A549 (cell line): Measurements from ENCODE around the gene DEFB116. TPM values are rescaled to one million over a fixed set of nuclear protein-coding genes. Genes with fewer than 3 reads are reported as not detected.

ENCODE experiments used
- ATAC-seq, 2 experiments: fragments of 200-7000 bp in 1 of 2; fragments of >200 bp in 1 of 2; cut with Nextera tagmentation in 1 of 2; cut with Tn5 transposase in 1 of 2; 3 replicates each; pipeline versions ENCODE4 v1.8.0 to v1.9.1; 2018 to 2020; ENCODE audit warnings: mild to moderate bottlenecking in 1 of 2, moderate library complexity in 1 of 2
- CTCF ChIA-PET: fragments of 300-600 bp; sonication (Branson Sonifier 250); formaldehyde crosslinking; extraction: SDS; loops from one replicate; lab custom pipeline; 2021; ENCODE audit warnings: antibody characterized with exemption, inconsistent platforms; lab: Yijun Ruan, JAX
- POLR2A ChIA-PET: fragments of 350-600 bp; formaldehyde crosslinking; extraction: SDS; loops from one replicate; lab custom pipeline; 2021; ENCODE audit warnings: antibody characterized with exemption, inconsistent platforms; lab: Yijun Ruan, JAX
- DNase-seq, 2 experiments: peaks; one replicate each; pipeline versions ENCODE4 v3.0.0 to v3.0.0-alpha.2; 2011 to 2016; ENCODE audit warnings: low read depth in 1 of 2, low spot score in 1 of 2
- FAIRE-seq: peaks from 2 replicates; lab custom pipeline; 2011; peaks lifted over from hg19 to GRCh38; lab: Jason Lieb, UNC
- H3K27ac ChIP-seq, 2 experiments: fragments of >200 bp; sonication (Bioruptor Twin); formaldehyde crosslinking; 3 replicates each; pipeline ENCODE4 v1.5.1; 2016 to 2017
- H3K4me1 ChIP-seq: fragments of >200 bp; sonication (Bioruptor Twin); formaldehyde crosslinking; 3 replicates; pipeline ENCODE4 v1.6.1; 2016
- H3K4me2 ChIP-seq: fragments of >200 bp; sonication (Bioruptor Twin); formaldehyde crosslinking; 3 replicates; pipeline ENCODE4 v1.6.1; 2016
- H3K4me3 ChIP-seq: fragments of >200 bp; sonication (Bioruptor Twin); formaldehyde crosslinking; 3 replicates; pipeline ENCODE4 v1.5.1; 2016
- H3K9me3 ChIP-seq: fragments of >200 bp; sonication (Bioruptor Twin); formaldehyde crosslinking; 3 replicates; pipeline ENCODE4 v1.6.1; 2016
- ATOH8 ChIP-seq: fragments of 250-450 bp; sonication (Bioruptor Pico); IDR thresholded peaks from 2 replicates; pipeline ENCODE4 v1.5.0; 2020; ENCODE audit warnings: low read depth, mild to moderate bottlenecking, moderate library complexity
- HMGXB4 ChIP-seq: fragments of 250-450 bp; sonication (Bioruptor Pico); IDR thresholded peaks from 2 replicates; pipeline ENCODE4 v1.5.0; 2021; ENCODE audit warnings: mild to moderate bottlenecking, moderate library complexity, borderline replicate concordance
- KDM5A ChIP-seq: fragments of 200-600 bp; sonication (generic); IDR thresholded peaks from 2 replicates; pipeline ENCODE4 v1.6.1; 2016; ENCODE audit warnings: antibody characterized with exemption, mild to moderate bottlenecking
- MYC ChIP-seq: IDR thresholded peaks from 2 replicates; pipeline ENCODE4 v1.6.1; 2012; ENCODE audit warnings: mild to moderate bottlenecking, inconsistent platforms, low read length, improper control_type of control experiment, borderline replicate concordance
- RAD21 ChIP-seq, 2 experiments: fragments of >200 bp in 1 of 2; sonication (Bioruptor Twin) in 1 of 2; formaldehyde crosslinking in 1 of 2; IDR thresholded peaks in 1 of 2; conservative IDR thresholded peaks in 1 of 2; 2 replicates in 1 of 2; 3 replicates in 1 of 2; pipeline ENCODE4 v1.6.1; 2012 to 2018; ENCODE audit warnings: inconsistent platforms in 1 of 2
- ZNF302 ChIP-seq: fragments of 250-450 bp; sonication (Bioruptor Pico); IDR thresholded peaks from 2 replicates; pipeline ENCODE4 v1.9.0; 2021; ENCODE audit warnings: inconsistent platforms, mild to moderate bottlenecking, moderate library complexity
- WGBS: methylation state at CpG from one replicate; pipeline ENCODE4 v1.1.6; 2017; ENCODE audit errors: missing lambda C conversion rate; 5-methylcytosine and 5-hydroxymethylcytosine counted together
- polyA plus RNA-seq, 4 experiments: library from polyadenylated mRNA; depleted of rRNA in 3 of 4; stranded (reverse); fragments of >200 nt; fragmentation: RNase III in 1 of 4; extraction: RNeasy Plus Mini Kit Qiagen cat#74134 plus additional on column Dnase treatment in 1 of 4; gene quantifications; 2 replicates in 3 of 4; 3 replicates in 1 of 4; pipeline ENCODE4 v1.2.3, GENCODE V29; 2011 to 2017
- small RNA-seq, 6 experiments: library from RNA; depleted of rRNA; stranded (forward); fragments of <200 nt; gene quantifications; one replicate each; pipeline ENCODE3, GENCODE V24; 2012

The DEFB116 gene
- polyA plus RNA-seq, 2 of the 4 experiments (the other 2 are of a cell fraction): not detected

GRCh38 chr20:31256959-31257358 lies 51.4 kb downstream of the DEFB116 start:
- Histone ChIP-seq H3K4me1 (no peaks in the 10 kb centered on the region), H3K27ac (no peak overlapping the region), H3K4me3 (no peak overlapping the region), H3K9me3 (no peaks in the 10 kb centered on the region), H3K4me2 (no peak overlapping the region)
- no peak for TF ChIP-seq HMGXB4 (CRISPR knock-in tag)
- TF ChIP-seq ZNF302: no peak
- TF ChIP-seq MYC: no peak
- no peak for TF ChIP-seq RAD21 (conservative IDR thresholded peaks at IDR 0.05 in 1 of 2, IDR thresholded peaks at IDR 0.05 in 1 of 2)
- TF ChIP-seq ATOH8 (CRISPR knock-in tag): no peak
- no peak for TF ChIP-seq KDM5A
- POLR2A ChIA-PET: no interaction called here
- CTCF ChIA-PET: interaction anchor here (1.0 kb wide), 1 partner anchor 11 kb away, joined by 4 read pairs; no protein-coding TSS in a partner anchor
- 3% methylated on average over 3 of the region's 3 CpGs for WGBS
- FAIRE-seq (no peak), ATAC-seq (no peak), DNase-seq (no peak)

Small RNA genes lying within 50 kb of the gene (small RNA-seq; reads per million reads assigned to genes)
- 0 reads per million in 6 experiments for gene RNA5SP480

Other genes with a start within 250 kb of the DEFB116 start
- not detected in 2 replicates for gene DEFB115, start 50.9 kb downstream of the DEFB116 start, polyA plus RNA-seq (2011; rRNA removed)
- gene DEFB115, start 50.9 kb downstream of the DEFB116 start, polyA plus RNA-seq (2017; fragmentation: RNase III; extraction: RNeasy Plus Mini Kit Qiagen cat#74134 plus additional on column Dnase treatment): not detected in 3 replicates
- not detected in 2 replicates for gene DEFB118, start 60.0 kb upstream of the DEFB116 start, polyA plus RNA-seq (2011; rRNA removed)
- not detected in 3 replicates for gene DEFB118, start 60.0 kb upstream of the DEFB116 start, polyA plus RNA-seq (2017; fragmentation: RNase III; extraction: RNeasy Plus Mini Kit Qiagen cat#74134 plus additional on column Dnase treatment)
- not detected in 2 replicates for gene DEFB119, start 82.0 kb upstream of the DEFB116 start, polyA plus RNA-seq (2011; rRNA removed)
- gene DEFB119, start 82.0 kb upstream of the DEFB116 start, polyA plus RNA-seq (2017; fragmentation: RNase III; extraction: RNeasy Plus Mini Kit Qiagen cat#74134 plus additional on column Dnase treatment): not detected in 3 replicates
- not detected in 2 replicates for gene DEFB121, start 97.6 kb upstream of the DEFB116 start, polyA plus RNA-seq (2011; rRNA removed)
- not detected in 3 replicates for gene DEFB121, start 97.6 kb upstream of the DEFB116 start, polyA plus RNA-seq (2017; fragmentation: RNase III; extraction: RNeasy Plus Mini Kit Qiagen cat#74134 plus additional on column Dnase treatment)
- not detected in 2 replicates for gene DEFB123, start 132.0 kb upstream of the DEFB116 start, polyA plus RNA-seq (2011; rRNA removed)
- gene DEFB123, start 132.0 kb upstream of the DEFB116 start, polyA plus RNA-seq (2017; fragmentation: RNase III; extraction: RNeasy Plus Mini Kit Qiagen cat#74134 plus additional on column Dnase treatment): not detected in 3 replicates
- gene DEFB124, start 166.5 kb upstream of the DEFB116 start, polyA plus RNA-seq (2011; rRNA removed): not detected in 2 replicates
- 0.18 TPM in 1 of 3 replicates, not detected in the others for gene DEFB124, start 166.5 kb upstream of the DEFB116 start, polyA plus RNA-seq (2017; fragmentation: RNase III; extraction: RNeasy Plus Mini Kit Qiagen cat#74134 plus additional on column Dnase treatment)
- not detected in 2 replicates for gene REM1, start 166.7 kb upstream of the DEFB116 start, polyA plus RNA-seq (2011; rRNA removed)
- gene REM1, start 166.7 kb upstream of the DEFB116 start, polyA plus RNA-seq (2017; fragmentation: RNase III; extraction: RNeasy Plus Mini Kit Qiagen cat#74134 plus additional on column Dnase treatment): not detected in 3 replicates
- 164 and 229 TPM in 2 replicates for gene HM13, start 205.9 kb upstream of the DEFB116 start, polyA plus RNA-seq (2011; rRNA removed)
- 167 to 178 TPM (median 178 TPM) in 3 replicates for gene HM13, start 205.9 kb upstream of the DEFB116 start, polyA plus RNA-seq (2017; fragmentation: RNase III; extraction: RNeasy Plus Mini Kit Qiagen cat#74134 plus additional on column Dnase treatment)